ENCODE results near the gene ZFYVE28. TPM values are rescaled to one million over a fixed set of nuclear protein-coding genes. Genes with fewer than 3 reads are reported as not detected.

The ZFYVE28 gene
- total and polyA plus RNA-seq, 10 of the 15 experiments (the other 5 are each of a cell fraction or from before 2014, with no cell fraction given) = 0.06 to 1.9 (median 0.22) TPM; not detected in 1

- in situ Hi-C loops (cut with MboI) = no loop called here
- BruUV-seq (replicated peaks) = no TSS peak
- 13% methylated on average over 6 of the region's 6 CpGs for WGBS (ENCODE audit: insufficient coverage, insufficient replicate concordance, low lambda C conversion rate, missing lambda C conversion rate)
- TF ChIP-seq EZH2 (IDR thresholded peaks at IDR 0.05; ENCODE audit: borderline replicate concordance, control insufficient read depth, low read depth, low read length) = no peak
- TF ChIP-seq NR2F1 (conservative IDR thresholded peaks at IDR 0.05) = no peak
- no peak for TF ChIP-seq FOS (IDR thresholded peaks at IDR 0.05; ENCODE audit: borderline replicate concordance, extremely low read depth, insufficient read length)
- no peak for TF ChIP-seq CHD1 (IDR thresholded peaks at IDR 0.05; ENCODE audit: low read depth, low read length)
- no peak for TF ChIP-seq PKNOX1 (IDR thresholded peaks at IDR 0.05)
- no peak for TF ChIP-seq PML (IDR thresholded peaks at IDR 0.05; ENCODE audit: low read length)
- no peak for TF ChIP-seq MYB (IDR thresholded peaks at IDR 0.05; ENCODE audit: borderline replicate concordance, low read depth, low read length)
- no peak for TF ChIP-seq CEBPB (IDR thresholded peaks at IDR 0.05; ENCODE audit: borderline replicate concordance in 1 of 2, low read depth in 2 of 2, low read length in 2 of 2)
- no peak for TF ChIP-seq ZNF207 (IDR thresholded peaks at IDR 0.05; ENCODE audit: borderline replicate concordance)
- TF ChIP-seq RUNX3 (IDR thresholded peaks at IDR 0.05; ENCODE audit: low read length) = no peak
- TF ChIP-seq CREB1 (IDR thresholded peaks at IDR 0.05; ENCODE audit: low read depth) = no peak
- TF ChIP-seq MXI1 (IDR thresholded peaks at IDR 0.05; ENCODE audit: low read depth, low read length) = no peak
- no peak for TF ChIP-seq PAX5 (IDR thresholded peaks at IDR 0.05; ENCODE audit: borderline replicate concordance, low read depth, low read length)
- no peak for TF ChIP-seq NR2C2 (IDR thresholded peaks at IDR 0.05; ENCODE audit: borderline replicate concordance, control insufficient read depth, insufficient read length, low read depth)
- TF ChIP-seq NRF1 (conservative IDR thresholded peaks at IDR 0.05; ENCODE audit: low read depth, low read length) = no peak
- no peak for TF ChIP-seq REST (IDR thresholded peaks at IDR 0.05; ENCODE audit: low read depth, low read length)
- no peak for TF ChIP-seq PRDM15 (CRISPR knock-in tag; IDR thresholded peaks at IDR 0.05)
These were observed 149.3 kb downstream of the ZFYVE28 start for GRCh38 chr4:2269206-2269531.

More at GRCh38 chr4:2269206-2269531, 149.3 kb downstream of the ZFYVE28 start:
- POLR2A ChIA-PET = no interaction called here
- no peak for DNase-seq (ENCODE audit: low read depth, low spot score)
- CTCF ChIA-PET = no interaction called here
- ATAC-seq = no peak
- intact Hi-C loops (cut with micrococcal nuclease; ENCODE audit: unreplicated experiment) = loop anchor here (10.0 kb wide), 1 partner anchor 806 kb away; the partner anchor contains the start of genes HTT and HTT-AS
- RAD21 ChIA-PET (ENCODE audit: unreplicated experiment) = no interaction called here
- no peak for FAIRE-seq
- no peaks in the 10 kb centered on the region for H3K36me3 ChIP-seq (ENCODE audit: control insufficient read depth in 2 of 2, insufficient read depth in 2 of 2, low read length in 1 of 2)
- no peak overlapping the region for H3K27ac ChIP-seq (ENCODE audit: control insufficient read depth, insufficient read depth)
- no peaks in the 10 kb centered on the region for H3K79me2 ChIP-seq (ENCODE audit: control insufficient read depth, insufficient read depth, low read length)
- no peaks in the 10 kb centered on the region for H3K4me1 ChIP-seq (ENCODE audit: control insufficient read depth, insufficient read depth, low read length)
- H3K27me3 ChIP-seq (replicated peaks in 1 of 2; ENCODE audit: control insufficient read depth in 2 of 2, insufficient read depth in 2 of 2, low read length in 1 of 2) = no peaks in the 10 kb centered on the region
- H3K9me3 ChIP-seq (replicated peaks; ENCODE audit: control insufficient read depth, insufficient read depth, low read length) = no peaks in the 10 kb centered on the region
- no peak overlapping the region for H3K4me2 ChIP-seq (ENCODE audit: control insufficient read depth, insufficient read depth)
- no peak overlapping the region for H2AFZ ChIP-seq (ENCODE audit: control insufficient read depth, low read depth, low read length)
- no peak overlapping the region for H3K9ac ChIP-seq (ENCODE audit: control insufficient read depth, insufficient read depth, low read length)
- no peaks in the 10 kb centered on the region for H4K20me1 ChIP-seq (ENCODE audit: control insufficient read depth, insufficient read depth)
- SMC1A ChIA-PET (ENCODE audit: uncharacterized antibody, unreplicated experiment) = no interaction called here
- H3K4me3 ChIP-seq = no peak overlapping the region

Data from GM12878 (cell line).